Measurements from ENCODE around the gene SNCAIP. TPM values are rescaled to one million over a fixed set of nuclear protein-coding genes. Genes with fewer than 3 reads are reported as not detected.

SNCAIP gene
- total RNA-seq, 1 experiment from 2014 or later: 3.0 TPM

- no CpG with 5 or more reads among the region's 5 CpGs for WGBS (ENCODE audit: extremely low coverage, insufficient read length, low lambda C conversion rate)
- H3K4me3 Mint-ChIP-seq: no peak overlapping the region
- H3K27me3 ChIP-seq (ENCODE audit: insufficient read depth, low read length): no peaks in the 10 kb centered on the region
- no peak overlapping the region for H3K4ac ChIP-seq (ENCODE audit: low read depth, low read length)
- H4K8ac ChIP-seq (replicated peaks; ENCODE audit: insufficient read length, low read depth, low read length): no peak overlapping the region
- no peak overlapping the region for H3T11ph ChIP-seq (ENCODE audit: low read length)
- no peak overlapping the region for H4K5ac ChIP-seq (ENCODE audit: insufficient read length, low read depth, low read length)
- TF ChIP-seq, protein P1, sequence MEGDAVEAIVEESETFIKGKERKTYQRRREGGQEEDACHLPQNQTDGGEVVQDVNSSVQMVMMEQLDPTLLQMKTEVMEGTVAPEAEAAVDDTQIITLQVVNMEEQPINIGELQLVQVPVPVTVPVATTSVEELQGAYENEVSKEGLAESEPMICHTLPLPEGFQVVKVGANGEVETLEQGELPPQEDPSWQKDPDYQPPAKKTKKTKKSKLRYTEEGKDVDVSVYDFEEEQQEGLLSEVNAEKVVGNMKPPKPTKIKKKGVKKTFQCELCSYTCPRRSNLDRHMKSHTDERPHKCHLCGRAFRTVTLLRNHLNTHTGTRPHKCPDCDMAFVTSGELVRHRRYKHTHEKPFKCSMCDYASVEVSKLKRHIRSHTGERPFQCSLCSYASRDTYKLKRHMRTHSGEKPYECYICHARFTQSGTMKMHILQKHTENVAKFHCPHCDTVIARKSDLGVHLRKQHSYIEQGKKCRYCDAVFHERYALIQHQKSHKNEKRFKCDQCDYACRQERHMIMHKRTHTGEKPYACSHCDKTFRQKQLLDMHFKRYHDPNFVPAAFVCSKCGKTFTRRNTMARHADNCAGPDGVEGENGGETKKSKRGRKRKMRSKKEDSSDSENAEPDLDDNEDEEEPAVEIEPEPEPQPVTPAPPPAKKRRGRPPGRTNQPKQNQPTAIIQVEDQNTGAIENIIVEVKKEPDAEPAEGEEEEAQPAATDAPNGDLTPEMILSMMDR (conservative IDR thresholded peaks at IDR 0.05): no peak
- H3K9ac ChIP-seq (ENCODE audit: extremely low read depth, insufficient read length, low read length): no peak overlapping the region
- H3K56ac ChIP-seq (ENCODE audit: insufficient read length, low read depth, low read length): no peak overlapping the region
- no peak overlapping the region for H2AFZ ChIP-seq (ENCODE audit: low read length)
- H3K4me2 ChIP-seq (ENCODE audit: insufficient read depth, insufficient read length, low read length): no peak overlapping the region
- no peak for DNase-seq
- H3K27me3 Mint-ChIP-seq (ENCODE audit: low read depth): no peaks in the 10 kb centered on the region
- H3K14ac ChIP-seq (ENCODE audit: insufficient read depth, low read length): no peak overlapping the region
- no peak overlapping the region for H2BK15ac ChIP-seq (ENCODE audit: low read depth, low read length)
- no peak overlapping the region for H3K23ac ChIP-seq (ENCODE audit: insufficient read length, low read depth, low read length)
- no peak overlapping the region for H2BK12ac ChIP-seq (ENCODE audit: insufficient read length, low read depth, low read length)
- no peak overlapping the region for H2AK5ac ChIP-seq (ENCODE audit: insufficient read length, low read length)
- H2BK5ac ChIP-seq (ENCODE audit: insufficient read length, low read length): no peak overlapping the region
- no peak overlapping the region for H4K91ac ChIP-seq (ENCODE audit: insufficient read length, low read depth, low read length)
- no peaks in the 10 kb centered on the region for H3K79me2 ChIP-seq (ENCODE audit: insufficient read depth, low read length)
- no peak overlapping the region for H3K18ac ChIP-seq (ENCODE audit: insufficient read length, low read depth, low read length)
- H3K4me1 ChIP-seq (ENCODE audit: insufficient read depth, low read length): peaks cover 5% of the 10 kb centered on the region; the same call in 1 of the 2 replicates
- H3K27ac ChIP-seq (ENCODE audit: insufficient read length, low read depth, low read length): no peak overlapping the region
- no peaks in the 10 kb centered on the region for H3K23me2 ChIP-seq (ENCODE audit: insufficient read length, low read depth, low read length, poor library complexity, severe bottlenecking)
- peaks cover 4 to 8% of the 10 kb centered on the region in 2 experiments; a peak in 3 of 5 replicates for H3K9me3 Mint-ChIP-seq
- H3K9me3 ChIP-seq (ENCODE audit: control insufficient read depth, low read depth, low read length): no peaks in the 10 kb centered on the region
- peaks cover 1 to 17% (median 2%) of the 10 kb centered on the region in 3 experiments; a peak in 5 of 7 replicates for H3K36me3 Mint-ChIP-seq (ENCODE audit: insufficient read depth in 1 of 3, low read depth in 3 of 3)
- H2BK120ac ChIP-seq (ENCODE audit: low read depth, low read length, poor library complexity, severe bottlenecking): no peak overlapping the region
- no peak overlapping the region for H3K27ac Mint-ChIP-seq
- H2BK20ac ChIP-seq (ENCODE audit: low read depth, low read length, poor library complexity, severe bottlenecking): no peak overlapping the region
- peaks cover 17 to 29% of the 10 kb centered on the region in 2 experiments for H3K4me1 Mint-ChIP-seq
- no peaks in the 10 kb centered on the region for H4K20me1 ChIP-seq (ENCODE audit: control insufficient read depth, insufficient read depth, insufficient read length)
- H3K79me1 ChIP-seq (ENCODE audit: insufficient read depth, low read depth, low read length, poor library complexity, severe bottlenecking): no peaks in the 10 kb centered on the region
These were observed 72.8 kb downstream of the SNCAIP start for GRCh38 chr5:122384739-122385235.
